GM19372 (cell line): ENCODE data around the gene IFITM10.

Experiments
- ATAC-seq: cut with Tn5 transposase; IDR thresholded peaks from one replicate; pipeline ENCODE4 v1.9.1; 2021; ENCODE audit warnings: mild to moderate bottlenecking, low read depth, moderate library complexity; ENCODE audit not compliant: unreplicated experiment

IFITM10 gene

GRCh38 chr11:1753229-1753928 lies 3.0 kb upstream of the IFITM10 start:
- no peak for ATAC-seq

DNA sequence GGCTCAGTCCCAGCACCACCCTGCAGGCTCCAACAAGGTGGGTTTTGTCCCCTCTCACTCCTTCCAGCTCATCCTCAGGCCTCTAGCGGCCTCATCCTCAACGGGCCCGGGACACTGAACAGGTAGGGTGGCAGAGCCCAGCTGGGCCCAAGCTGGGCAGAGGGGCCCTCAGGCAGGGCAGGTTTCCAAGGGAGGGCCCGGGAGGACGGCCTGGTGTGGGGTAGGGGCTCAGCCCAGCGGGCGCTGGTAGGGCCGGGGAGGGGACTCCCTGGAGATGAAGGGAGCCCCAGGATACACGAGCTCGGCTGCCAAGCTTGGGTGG lies 2.5 kb upstream of the IFITM10 start:
- ATAC-seq = no peak

- ATAC-seq = no peak
Observed at GRCh38 chr11:1751999-1752906, 1.9 kb upstream of the IFITM10 start.

- no peak for ATAC-seq
Observed at GRCh38 chr11:1751531-1751921, 1.1 kb upstream of the IFITM10 start.

DNA sequence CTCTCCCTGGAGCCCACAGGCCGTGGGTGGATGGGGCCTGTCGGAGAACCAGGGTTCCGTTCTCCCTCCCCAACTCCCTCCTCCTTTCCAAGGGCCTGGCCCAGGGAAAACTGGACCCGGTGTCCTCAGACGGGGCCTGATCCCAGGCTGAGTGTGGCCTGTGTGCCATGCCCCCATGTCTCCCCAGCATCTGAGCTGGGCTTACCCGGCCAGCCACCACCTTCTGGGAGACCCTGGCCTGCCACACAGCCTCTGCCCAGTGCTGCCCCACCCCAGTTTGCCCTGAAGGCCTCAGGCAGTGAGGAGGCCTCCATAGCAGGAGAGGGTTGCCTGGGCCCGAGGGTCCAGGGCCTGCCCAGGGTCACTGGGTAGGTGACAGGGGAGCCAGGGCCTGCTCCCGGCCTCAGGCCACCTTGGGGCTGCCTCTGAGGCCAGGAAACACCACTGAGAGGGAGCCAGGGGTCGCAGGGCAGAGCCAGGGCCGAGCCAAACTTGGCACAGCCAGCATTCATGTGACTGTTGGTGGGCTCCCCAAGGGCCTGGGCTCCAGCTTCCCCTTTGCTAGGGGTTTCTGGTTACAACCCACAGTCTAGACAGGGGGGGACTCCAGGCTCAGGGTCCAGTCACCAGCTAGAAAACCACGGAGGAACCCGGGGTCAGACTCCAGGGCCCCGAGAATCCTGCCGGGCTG lies 590 bp upstream of the IFITM10 start:
- no peak for ATAC-seq

GRCh38 chr11:1749395-1750351 lies 722 bp downstream of the IFITM10 start:
- ATAC-seq = no peak

DNA sequence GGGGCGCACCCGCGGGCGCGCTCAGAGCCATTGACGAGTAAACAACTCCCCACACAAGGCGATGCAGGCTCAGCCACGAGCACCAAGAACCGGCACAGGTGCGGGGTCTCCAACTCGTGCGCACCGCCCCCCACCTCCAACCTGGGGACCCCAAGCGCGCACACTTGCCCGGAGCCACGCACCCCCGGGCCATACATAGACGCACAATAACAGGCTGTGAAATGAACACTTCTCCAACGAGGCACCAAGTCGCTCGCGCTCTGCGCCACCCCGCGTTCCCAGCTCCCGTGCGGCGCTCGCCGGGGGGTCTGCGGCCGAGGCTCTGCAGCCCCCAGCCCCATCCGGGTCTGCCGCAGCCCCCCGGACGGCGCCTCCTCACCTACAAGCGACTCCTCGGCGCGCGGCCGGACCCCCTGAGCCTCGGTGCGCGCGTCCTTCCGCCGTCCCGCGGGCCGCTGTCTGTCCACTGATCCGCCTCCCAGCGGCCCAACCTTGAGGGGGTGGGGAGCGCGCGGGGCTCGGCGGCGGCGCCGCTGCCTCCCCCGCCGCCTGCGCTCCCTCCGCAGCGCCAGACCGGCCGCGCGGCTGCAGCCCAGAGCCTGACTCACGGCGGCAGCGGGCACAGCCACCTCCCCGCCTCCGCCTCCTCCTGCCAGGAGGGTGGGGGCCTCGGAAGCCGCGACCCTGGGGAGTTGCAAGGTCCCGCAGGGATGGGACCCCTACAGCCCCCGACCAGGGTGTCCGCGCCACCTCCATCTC lies 1.6 kb downstream of the IFITM10 start:
- no peak for ATAC-seq

- no peak for ATAC-seq
Observed at GRCh38 chr11:1747753-1748635, 2.4 kb downstream of the IFITM10 start.

DNA sequence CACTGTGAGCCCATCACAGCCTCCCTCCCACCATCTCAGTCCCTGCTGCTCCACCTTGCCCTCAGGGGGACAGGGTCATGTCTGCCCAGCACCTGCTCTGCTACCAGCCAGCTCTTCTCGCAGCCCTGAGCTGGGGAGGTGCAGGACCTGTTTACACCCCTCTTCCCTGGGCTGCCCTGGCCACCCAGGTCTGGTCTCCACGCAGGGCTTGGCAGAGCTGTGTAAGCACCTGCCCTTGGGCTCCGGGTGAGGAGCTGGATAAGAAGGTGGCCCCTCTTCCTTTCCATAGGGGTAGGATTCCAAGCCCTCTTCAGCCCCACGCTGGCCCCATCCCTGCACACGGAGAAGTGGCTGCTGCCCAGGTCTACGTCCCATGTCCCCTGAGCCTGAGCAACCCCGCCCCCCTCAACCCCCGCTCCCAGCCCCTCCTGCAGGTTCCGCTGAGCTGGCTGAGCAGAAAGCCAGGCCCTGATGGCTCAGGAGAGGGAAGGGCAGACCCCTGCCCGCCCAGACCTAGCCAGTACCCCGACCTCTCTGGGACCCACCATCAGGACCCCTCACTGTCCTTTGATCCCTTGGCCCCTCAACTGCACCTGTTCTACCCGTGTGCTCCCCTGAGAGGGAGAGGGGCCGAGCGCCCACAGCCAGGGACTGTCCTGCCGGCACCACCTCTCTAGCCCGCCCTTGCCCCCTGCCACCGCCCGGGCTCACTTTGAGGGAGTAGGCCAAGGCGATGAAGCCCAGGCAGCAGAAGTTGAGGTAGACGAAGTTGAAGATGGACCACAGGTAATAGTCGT lies 3.2 kb downstream of the IFITM10 start:
- no peak for ATAC-seq

- ATAC-seq = no peak
Observed at GRCh38 chr11:1746511-1746931, 3.9 kb downstream of the IFITM10 start.

GRCh38 chr11:1745701-1746320 lies 4.6 kb downstream of the IFITM10 start:
- no peak for ATAC-seq

DNA sequence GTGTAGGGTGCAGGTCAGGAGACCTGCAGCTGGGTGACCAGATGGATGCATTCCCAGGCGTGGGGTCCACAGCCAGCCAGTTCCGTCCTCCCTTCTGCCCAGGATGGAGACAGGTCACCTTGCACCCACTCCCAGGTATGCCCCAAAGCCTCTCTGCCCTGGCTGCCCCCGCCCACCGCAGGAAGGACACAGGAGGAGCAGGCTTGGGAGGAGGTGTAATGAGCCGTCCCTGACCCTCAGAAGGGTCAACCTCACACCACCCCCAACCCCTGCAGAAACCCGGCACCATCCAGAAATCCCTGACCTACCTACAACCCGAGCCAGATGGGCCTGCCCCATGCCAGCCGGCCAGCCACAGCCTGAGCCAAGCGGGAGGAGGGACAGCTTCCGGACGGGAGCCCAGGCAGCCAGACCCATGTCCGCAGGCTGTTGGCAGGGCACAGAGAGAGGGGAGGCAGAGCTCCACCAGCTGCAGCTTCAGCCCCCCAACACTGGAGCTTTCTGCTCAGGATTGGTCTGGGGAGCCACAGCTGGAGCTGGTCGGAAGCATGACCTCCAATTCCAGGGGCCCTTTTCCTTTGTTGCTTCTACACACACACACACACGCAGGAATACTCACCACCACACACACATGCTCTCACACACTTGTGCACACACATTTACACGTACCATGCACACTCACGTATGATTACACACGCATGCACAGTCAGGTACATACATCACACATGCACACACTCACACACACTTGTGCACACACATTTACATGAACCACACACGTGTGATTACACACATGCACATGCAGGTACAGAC lies 5.3 kb downstream of the IFITM10 start:
- no peak for ATAC-seq

DNA sequence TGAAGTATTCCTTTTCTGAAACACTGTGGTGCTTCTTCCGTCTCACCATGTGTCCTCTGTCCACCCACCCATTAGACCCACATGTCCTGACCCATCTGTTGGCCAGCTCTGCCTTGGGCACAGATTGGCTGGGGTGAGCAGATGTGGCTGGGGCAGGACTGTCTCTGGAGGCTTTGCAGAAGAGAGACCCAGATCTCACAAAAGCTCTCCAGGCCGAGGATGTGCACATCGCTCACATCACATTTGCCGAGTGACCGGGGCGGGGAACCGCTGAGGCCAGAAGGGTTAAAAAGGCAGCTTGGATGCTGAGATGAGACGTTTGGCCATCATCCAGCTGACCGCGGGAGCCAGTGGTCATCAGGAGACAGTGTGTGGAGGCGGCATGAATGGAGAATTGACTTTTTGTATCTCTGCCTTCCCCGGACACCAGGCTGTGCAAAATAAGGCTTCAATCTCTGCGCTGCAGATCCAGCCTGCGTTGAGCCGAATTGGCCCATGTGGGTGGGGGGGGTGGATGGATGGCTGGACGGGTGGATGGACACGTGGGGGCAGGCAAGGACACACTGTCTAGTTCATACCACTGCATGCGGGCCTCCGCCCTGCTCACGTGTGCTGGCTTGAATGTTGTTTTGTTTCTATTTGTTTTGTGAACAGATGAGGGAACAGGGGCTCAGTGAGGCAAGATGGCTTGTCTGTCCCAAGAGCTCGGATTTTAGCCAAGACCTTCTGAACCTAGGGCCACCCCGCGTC lies 6.1 kb downstream of the IFITM10 start:
- no peak for ATAC-seq

DNA sequence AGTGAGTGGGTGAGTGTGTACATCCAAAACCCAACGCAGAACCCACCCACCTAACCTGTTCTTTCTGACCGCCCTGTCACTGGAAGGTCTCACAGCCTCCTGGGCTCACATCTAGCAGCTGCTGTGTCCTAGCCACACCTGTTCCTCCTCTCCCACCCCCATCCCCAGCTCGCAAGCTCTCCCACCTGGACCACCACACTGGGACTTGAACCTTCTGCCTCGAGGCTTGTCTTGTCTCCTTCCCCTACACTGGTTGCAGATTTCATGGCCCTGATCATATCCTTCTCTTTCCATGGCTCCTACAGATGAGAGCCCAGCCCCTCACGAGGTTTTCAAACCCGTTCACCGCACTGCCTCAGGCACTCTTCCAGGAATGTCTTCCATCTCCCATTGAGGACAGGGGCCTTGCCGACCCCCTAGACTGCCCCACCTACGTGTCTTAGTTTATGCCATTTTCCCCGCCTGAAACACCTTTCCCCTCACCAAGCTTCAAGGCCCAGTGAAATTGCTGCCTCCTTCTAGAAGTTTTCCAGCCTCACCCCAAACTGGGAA lies 6.7 kb downstream of the IFITM10 start:
- no peak for ATAC-seq

DNA sequence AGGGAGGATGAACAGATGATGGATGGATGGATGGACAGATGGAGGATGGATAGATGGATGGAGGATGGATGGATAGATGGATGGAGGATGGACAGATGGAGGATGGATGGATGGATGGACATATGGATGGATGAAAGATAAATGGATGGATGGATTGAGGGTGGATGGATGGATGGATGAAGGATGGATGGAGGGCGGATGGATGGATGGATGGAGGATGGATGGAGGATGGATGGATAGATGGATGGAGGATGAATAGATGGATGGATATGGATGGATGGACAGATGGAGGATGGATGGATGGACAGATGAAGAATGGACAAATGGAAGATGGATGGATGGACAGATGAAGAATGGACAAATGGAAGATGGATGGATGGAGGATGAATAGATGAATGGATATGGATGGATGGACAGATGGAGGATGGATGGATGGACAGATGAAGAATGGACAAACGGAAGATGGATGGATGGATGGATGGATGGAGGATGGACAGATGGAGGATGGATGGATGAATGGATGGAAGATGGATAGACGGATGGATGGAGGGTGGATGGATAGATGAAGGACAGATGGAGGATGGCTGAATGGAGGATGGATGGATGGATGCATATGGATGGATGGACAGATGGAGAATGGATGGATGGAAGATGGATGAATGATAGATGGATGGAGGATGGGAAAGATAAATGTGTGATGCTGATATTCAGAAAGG lies 7.4 kb downstream of the IFITM10 start:
- no peak for ATAC-seq
